Keratinocyte (primary cell): ENCODE results near the gene GNG2.

Experiments
- CTCF ChIP-seq, 3 experiments: IDR thresholded peaks in 1 of 3; conservative IDR thresholded peaks in 1 of 3; optimal IDR thresholded peaks in 1 of 3; 2 replicates in 2 of 3; 3 replicates in 1 of 3; pipeline versions ENCODE3 to v1.5.1; 2011; ENCODE audit warnings: low read length in 3 of 3, mild to moderate bottlenecking in 3 of 3, moderate library complexity in 2 of 3, control low read depth in 1 of 3, inconsistent platforms in 1 of 3; ENCODE audit not compliant: insufficient read depth in 2 of 3; ENCODE audit errors: extremely low read depth in 1 of 3
- EZH2 ChIP-seq: IDR thresholded peaks from one replicate; pipeline ENCODE4 v1.6.1; 2012; ENCODE audit warnings: inconsistent platforms, mild to moderate bottlenecking, low read length, moderate library complexity

DNA sequence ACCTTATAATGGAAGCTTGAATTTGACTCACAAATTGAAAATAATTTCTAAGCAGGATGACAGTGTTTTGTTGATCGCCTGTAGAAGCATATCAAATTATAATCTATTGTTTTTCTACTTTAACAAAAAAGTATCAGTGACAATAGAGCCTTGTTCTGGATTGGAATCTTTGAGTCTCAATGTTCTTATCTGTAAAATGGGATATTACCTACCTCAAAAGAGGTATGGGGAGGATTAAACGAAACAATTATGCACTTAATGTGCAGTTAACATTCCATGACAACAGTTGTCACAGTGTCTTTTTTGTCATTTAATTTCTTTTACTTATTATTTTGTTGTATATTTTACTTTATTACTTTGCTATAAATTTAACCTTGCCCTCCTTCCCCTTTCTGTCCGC is 130.1 kb downstream of the GNG2 start:
- TF ChIP-seq CTCF (optimal IDR thresholded peaks at IDR 0.05 in 1 of 3, IDR thresholded peaks at IDR 0.05 in 1 of 3, conservative IDR thresholded peaks at IDR 0.05 in 1 of 3; ENCODE audit: extremely low read depth in 1 of 3, insufficient read depth in 2 of 3, low read length in 3 of 3) (no peak), EZH2 (no peak)
